HG03103 (cell line): Measurements from ENCODE around the gene C17orf67.
A peak's percentile ranks its signal among the peaks of the same experiment; 100 is the strongest.

Source experiments
- ATAC-seq: cut with Tn5 transposase; IDR thresholded peaks from one replicate; pipeline ENCODE4 v1.9.1; 2021; ENCODE audit warnings: low read depth; ENCODE audit not compliant: unreplicated experiment

C17orf67 gene

DNA sequence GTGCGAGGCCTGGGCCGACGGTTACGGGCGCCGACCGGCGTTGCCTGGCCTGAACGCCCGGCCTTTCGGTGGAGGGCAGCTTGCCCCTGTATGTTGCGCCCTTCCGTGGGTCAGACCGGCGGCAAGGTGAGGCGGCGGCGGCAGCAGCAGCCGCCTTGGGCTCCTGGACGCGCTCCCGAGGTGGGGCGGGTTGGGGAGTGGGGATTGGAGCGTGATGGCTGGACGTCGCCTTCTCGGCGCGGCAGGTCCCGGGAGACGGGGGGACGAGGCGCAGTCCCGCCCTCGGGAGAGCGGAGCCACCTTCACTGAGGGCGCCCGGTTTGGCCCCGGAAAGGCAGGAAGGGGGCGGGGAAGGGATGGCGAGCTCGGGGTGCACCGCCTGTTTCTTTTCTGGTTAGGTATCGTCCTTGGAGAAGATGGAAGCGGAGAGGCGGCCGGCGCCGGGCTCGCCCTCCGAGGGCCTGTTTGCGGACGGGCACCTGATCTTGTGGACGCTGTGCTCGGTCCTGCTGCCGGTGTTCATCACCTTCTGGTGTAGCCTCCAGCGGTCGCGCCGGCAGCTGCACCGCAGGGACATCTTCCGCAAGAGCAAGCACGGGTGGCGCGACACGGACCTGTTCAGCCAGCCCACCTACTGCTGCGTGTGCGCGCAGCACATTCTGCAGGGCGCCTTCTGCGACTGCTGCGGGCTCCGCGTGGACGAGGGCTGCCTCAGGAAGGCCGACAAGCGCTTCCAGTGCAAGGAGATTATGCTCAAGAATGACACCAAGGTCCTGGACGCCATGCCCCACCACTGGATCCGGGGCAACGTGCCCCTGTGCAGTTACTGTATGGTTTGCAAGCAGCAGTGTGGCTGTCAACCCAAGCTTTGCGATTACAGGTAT lies 902 bp upstream of the C17orf67 start:
- ATAC-seq, result peak; percentile 23

DNA sequence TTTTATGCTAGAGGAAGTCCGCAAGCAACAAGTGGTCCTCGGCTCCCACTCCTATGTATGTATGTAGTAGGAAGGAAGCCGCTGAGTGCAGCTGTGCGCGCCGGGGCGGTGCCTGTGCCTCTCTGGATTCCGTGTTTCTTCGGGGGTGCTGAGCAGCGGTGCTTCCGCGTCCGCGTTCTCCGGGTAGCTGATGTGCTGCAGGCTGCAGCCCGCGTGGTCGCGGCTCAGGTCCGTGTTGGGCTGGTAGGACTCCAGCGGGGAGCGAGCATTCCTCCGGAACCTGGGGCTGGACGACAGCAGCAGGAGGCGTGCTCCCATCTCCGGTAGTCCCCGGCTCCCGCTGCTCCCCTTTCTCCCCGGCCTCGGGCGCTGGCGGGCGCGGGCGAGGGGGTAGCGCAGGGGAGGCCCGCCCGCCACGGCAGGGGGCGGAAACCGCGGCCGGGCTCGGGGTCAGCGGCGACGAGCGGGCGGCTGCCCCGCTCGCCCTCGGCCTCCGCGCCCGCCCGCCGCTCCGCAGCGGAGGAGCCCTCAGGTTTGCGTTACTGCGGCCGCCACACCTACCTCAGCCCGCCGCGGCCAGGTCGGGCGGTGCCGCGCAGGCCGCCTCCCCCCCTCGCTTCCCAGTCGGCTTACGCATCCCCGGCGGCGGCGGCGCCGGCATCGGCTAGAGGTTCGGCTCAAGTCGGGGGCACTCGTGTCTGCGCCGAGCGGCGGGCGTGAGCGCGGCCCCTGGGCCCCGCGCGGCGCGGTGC lies 487 bp downstream of the C17orf67 start:
- peak; percentile 38 for ATAC-seq

DNA sequence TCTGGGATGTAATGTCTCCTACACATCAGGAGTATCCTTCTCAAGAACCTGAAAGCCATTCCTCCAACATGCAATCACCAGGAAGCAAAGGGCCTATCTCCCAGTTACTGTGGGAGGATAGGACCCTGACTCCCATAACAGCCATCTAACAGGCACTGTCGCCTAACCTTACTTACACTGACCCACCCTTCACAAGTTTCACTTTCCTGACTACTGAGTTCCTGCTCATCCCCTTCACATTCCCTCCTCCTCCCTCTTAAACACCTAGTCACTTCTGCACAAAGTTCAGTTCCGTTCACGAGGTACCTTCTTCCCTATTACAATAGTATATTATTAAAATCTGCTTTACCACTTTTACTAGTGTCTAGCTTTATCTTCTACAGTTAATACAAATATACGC lies 1.3 kb downstream of the C17orf67 start:
- ATAC-seq, result no peak

DNA sequence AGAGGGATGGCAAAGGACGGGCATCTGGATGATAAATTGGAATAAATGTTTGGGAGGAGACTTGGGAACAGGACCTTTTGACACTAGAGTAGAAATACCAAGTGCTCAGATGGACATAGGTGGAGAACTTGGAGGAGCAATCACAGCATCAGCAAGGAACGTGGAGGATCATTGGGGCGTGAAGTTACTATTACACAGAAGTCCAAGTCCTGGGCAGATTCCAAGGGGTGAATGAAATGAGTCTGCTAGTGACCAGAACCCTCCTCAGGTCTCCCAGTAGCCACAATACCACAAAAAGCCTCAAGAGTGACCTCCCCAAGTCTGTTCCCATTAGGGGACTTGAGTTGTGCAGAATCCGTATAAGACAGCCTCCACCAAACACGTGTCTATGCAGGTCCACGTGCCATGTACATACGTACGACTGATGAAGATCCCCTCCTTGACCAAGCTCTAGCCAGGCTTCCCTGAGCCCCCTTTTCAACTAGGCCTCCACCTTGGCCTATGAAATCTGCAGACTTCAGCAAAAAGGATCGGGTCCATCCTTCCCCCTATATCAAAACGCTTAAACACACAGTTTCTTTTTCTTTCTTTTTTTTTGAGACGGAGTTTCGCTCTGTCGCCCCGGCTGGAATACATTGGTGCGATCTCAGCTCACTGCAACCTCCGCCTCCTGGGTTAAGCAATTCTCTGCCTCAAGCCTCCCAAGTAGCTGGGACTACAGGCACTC lies 2.2 kb downstream of the C17orf67 start:
- ATAC-seq, result no peak

DNA sequence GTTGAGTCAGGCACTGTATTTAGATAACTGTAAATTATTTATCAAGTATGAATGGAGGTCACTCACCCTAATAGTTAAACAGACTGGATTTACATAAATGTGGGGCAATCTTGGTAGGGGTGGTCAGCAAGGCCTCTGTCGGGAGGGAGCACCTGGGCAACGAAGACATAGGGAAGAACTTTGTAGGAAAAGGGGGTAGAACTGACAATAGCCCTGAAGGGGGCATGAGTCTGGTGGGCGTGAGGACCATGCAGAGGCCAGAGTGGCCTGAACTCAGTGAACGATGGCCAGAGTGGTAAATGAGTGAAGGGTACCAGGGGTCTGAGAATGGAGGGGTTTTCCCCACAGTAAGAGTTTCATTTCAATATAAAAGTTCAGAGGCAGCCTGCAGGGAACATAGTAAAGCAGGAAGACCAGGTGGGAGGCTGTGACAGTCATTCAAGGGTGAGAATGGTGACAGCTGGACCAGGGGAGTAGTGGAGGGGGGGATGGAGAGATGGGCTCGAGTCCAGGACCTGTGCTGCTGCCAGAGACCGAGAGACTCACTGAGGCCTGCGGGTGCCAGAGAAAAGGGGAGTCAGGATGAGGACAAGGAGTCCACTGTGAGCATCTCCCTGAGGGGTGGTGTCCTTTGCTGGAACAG lies 2.9 kb downstream of the C17orf67 start:
- no peak for ATAC-seq

DNA sequence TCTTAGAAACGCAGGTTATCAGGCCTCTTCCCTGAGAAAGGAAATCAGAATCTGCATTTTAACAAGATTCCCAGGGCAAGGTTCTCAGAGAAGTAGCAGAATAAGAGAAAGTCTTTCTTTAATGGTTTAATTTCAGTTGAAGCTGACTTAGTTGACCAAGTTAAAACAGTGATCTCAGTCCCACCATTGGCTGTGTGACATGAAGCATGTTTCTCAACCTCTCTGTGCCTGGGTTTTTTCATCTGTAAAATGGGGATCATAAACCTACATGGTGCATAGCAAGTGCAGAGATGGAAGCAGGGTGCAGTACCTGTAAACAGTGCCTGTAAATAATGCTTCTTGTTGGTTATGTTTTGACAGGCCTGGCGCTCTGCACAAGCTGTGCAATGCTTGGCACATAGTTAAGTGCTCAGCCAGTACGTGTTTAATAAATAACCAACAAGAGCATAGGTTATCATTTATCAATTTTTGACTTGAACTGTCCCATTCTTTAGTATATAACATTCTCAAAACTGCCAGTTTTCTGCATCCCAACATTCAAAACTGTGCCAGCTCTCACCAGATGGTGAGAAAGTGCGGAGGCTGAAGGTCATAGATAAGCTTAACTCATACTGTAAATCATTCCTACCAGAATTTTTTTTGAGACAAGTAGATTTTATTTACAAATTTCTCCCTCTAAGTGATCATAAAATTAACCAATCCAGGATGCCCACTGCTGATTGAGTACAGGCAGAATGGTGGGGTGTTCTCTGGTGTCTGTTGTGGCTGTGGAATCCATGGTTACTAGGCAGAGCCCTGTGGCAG lies 6.9 kb downstream of the C17orf67 start:
- ATAC-seq, result no peak

DNA sequence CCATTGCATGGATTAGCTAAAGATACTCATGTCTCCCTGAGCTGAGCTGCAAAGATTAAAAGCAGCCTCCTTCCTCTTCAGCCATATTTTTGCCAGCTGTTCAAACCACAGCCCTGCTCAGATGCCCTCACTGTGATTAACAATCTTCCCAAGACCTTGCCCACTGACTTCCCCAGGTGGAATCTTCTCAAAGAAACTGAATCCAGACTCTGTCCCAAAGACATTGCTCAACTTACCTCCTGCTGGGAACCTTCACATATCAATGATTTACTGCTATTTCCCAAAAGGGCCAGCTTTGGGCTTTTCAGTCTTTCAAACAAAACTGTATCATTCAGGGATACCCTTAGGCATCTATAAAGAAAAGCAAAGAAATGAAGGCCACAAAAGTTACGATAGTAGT lies 9.2 kb downstream of the C17orf67 start:
- ATAC-seq, result no peak

DNA sequence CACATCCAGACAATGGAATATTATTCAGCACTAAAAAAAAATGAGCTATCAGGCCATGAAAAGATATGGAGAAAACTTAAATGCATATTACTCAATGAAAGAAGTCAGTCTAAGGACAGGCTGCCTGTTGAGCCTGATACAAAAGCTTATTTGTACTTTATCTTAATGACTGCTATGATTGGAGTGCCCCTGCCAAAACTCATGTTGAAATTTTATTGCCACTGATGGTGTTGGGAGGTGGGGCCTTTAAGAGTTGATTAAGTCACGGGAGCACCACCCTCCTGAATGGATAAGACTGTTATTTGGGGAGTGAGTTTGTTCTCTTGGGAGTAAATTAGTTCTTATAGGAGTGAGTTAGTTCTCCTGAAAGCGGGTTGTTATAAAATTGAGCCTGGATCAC lies 9.9 kb downstream of the C17orf67 start:
- no peak for ATAC-seq

DNA sequence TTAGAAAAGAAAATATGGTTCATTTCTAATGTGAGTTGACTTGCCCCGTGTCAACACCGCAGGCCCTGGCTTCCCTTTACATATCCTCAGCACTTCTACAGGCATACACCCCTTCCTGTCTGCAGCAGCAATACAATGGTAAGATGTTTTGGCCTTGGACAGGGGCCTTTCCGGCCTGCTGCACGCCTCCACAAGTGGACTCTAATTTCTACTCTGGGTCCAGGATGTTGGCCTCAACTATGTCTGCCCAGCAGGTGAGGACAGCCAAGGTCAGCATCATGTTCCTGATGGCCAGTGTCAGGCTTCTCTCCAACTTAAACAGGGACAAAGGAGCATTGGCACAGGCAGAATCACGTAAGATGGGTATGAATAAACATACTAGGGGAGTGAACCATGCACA lies 11.0 kb downstream of the C17orf67 start:
- no peak for ATAC-seq

DNA sequence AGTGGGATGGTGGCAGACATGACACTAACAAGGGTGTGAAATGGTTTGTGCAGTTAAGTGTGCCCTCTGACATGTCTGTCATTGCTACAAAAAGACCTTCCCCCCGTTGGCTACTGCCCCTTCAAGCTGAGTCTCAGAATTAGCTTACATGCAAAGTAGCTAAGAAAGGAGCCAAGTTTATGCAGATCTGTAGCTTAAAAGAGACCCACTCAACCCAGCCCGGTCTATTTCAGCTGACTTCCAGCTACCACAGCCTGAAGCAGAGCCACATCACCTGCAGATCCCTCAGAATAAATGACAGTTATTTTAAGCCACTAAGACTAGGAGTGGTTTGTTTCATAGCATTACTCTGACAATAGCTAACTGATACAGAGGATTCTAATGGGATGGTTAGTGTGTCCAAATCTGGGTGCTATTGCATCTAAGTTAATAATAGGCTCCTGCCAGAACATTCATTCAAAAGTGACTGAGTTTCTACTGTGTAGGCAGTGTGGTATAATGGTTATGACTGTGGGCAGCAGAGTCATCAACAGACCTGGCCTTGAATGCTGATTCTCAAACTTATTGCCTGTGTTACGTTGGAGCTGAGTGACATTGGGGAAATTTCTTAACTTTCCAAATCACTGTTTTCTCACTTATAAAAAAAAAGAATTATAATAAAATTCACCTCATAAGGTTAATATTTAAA lies 11.7 kb downstream of the C17orf67 start:
- no peak for ATAC-seq

DNA sequence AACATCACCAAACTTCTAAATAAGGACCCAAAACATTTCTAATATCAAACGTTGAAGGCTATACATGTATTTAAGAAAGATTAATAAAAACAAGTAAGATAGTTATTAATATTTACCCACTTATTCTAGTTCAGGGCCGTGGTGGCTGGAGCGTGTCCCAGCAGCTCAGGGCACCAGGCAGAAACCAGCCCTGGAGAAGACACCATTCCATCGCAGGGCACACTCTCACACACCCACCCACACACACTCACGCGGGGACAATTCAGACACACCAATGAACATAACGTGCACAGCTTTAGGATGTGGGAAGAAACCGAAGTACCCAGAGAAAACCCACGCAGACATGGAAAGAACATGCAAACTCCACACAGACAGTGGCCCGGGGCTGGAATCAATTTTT lies 13.5 kb downstream of the C17orf67 start:
- no peak for ATAC-seq

DNA sequence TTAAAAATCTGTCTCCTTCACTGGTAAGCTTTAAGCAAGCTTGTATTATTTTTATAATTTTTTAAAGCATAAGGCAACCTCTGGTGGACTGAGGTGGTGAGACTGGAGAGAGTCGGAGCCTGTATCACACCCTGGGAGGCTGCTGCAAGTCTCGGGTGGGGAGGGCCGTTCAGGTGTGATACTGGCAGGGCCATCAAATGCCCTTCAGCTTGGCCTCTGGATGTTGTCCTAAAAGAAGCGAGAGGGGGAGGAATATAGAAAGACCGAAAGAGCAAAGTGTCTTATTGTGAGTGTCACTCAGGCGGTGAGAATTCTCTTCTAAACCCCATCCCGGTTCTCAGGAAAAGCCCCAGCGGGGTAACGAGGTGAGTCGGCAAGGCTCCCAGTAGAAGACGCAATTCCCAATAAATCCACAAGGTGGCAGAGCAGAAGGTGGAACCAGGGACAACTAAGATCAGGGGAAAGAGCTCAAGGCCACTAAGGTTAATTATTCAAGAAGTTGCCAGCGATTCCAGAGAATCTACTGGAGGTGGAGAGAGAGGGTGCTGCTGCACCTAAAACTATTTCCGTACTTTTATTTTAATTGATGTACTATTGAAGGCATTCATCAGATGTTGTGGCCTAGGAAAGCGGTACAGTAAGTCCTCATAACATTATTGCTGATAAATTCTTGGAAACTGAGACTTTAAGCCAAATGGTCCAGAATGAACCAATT lies 14.1 kb downstream of the C17orf67 start:
- ATAC-seq, result peak; percentile 70

DNA sequence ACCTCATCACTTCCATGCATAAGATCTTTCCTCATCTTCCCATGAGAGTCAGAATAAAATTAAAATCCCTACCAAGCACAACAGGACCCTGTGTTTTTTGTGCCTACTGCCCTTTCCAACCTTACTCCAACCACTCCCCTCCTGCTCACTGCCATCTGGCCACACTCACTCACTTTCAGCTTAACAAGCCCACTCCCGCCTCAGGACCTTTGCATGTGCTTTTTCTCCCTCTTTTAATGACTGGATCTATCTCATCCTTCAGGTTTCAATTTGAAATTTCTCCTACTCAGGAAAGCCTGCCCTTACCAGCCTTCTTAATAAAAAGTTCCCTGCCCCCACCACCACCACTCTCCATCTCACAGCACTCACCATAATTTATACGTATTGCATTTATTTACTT lies 14.7 kb downstream of the C17orf67 start:
- ATAC-seq, result no peak

DNA sequence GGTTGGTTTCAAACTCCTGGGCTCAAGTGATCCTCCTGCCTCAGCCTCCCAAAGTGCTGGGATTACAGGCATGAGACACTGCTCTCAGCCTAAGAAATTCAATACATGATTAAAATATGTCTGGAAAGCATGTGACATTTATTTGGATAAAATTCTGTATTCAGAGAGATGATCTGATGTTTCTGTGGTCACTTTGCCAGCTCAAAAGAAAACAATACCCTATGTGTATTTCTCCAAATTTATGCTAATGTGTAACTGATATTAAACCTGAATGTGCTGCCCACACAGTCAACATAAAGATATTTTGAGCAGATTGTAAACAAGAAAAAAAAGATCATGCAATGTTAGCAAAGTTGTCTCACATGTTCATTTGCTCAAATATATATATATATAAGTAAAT lies 16.7 kb downstream of the C17orf67 start:
- no peak for ATAC-seq

DNA sequence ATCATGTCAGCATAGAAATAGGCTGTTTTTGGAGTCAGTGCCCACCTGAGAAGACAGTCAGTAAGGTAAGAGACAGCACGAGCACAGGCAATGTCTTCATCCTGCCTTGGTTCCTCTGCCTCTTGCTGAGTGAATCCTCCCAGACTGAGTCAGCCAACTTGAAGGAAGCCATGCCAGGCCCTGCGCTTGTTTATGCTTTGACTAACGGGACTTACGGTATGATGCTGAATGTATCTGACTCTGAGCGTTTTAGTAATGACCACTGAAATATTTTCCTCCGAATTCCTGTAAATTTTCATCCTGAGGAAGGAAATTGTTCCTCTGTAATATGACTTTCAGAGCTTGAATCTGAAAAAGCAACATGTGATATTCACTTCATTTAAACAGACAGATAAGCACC lies 18.0 kb downstream of the C17orf67 start:
- ATAC-seq, result no peak

DNA sequence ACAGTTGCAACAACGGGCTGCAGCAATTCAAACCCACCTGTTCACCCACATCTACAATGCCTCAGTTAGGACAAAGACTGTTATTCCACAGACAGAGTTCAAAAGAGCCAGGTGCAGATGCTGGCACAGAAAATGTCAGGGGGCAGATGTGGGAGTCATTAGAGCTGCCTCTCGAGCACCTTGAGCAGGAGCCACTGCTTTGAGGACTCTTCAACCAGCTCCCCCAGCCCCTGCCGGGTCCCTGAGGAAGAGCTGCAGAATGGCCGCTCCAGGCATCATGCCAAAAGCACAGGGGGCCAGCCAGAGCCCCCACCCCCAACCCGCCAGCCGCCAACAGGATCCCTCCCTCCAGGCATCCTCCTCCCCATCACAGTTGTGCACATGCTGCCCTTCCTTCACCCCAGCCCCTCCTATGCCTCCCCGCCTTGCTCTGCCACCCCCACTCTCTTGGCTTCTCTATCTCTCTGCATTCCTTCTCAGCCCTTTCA lies 20.8 kb downstream of the C17orf67 start:
- ATAC-seq, result no peak

DNA sequence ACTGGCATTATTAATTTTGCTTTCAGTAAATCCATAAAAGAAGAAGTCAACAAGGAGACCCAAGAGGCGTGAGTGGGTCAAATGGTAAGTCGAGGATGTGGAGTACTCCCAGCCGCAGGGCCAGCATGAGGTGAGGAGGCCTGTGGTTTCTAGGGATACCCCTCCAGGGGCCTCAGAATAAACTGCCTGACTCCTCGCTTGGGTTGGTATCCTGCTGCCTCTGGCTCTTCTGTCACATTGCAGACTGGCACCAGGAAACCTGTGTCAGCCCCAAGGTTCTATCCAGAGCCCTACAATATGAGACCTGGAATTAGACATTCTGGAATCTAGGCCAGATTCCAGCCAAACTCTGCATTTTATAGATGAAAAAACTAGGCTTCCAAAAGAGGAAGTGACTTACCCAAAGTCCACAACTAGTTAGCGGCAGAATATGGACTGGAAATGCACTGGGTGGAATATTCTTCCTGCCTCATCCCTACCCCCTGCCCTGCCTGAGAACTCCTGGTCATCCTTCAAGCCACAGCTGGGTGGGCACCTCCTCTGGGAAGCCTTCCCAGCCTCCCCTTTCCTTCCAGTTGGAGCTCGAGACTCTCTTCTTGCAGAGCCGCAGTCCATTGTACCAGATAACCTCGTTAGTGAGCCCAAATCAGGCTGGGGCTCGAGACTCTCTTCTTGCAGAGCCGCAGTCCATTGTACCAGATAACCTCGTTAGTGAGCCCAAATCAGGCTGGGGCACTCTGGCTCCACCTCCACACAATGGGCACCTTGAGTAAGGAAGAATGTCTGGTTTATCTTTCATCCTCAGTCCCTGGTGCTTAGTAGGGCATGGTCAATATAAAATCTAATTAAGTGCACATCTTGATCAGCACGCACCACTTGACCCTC lies 22.6 kb downstream of the C17orf67 start:
- no peak for ATAC-seq

DNA sequence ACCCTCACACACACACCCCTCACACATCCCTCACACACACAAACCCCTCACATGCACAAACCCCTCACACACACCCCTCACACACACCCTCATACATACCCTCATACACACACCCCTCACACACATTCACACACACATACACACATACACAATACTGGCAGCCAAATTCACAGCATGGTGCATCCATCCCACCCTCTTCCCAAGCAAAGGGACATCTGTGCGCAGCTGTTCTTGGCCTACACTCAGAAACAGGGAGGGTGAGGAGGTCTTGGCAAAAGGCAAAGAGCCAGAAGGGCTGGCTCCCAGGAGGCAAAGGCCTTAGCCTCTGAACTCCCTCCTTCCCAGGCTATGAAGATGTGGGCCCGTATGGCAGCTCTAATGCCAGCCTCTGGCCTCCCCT lies 23.4 kb downstream of the C17orf67 start:
- ATAC-seq, result no peak
